CD4-positive, alpha-beta T cell (primary cell): ENCODE data around the gene RGS14. TPM values are rescaled to one million over a fixed set of nuclear protein-coding genes. Genes with fewer than 3 reads are reported as not detected.

Experiments
- ATAC-seq: fragments of 200-7000 bp; cut with Tn5 transposase; one replicate; pipeline ENCODE4 v1.10.0; 2022; ENCODE audit warnings: mild to moderate bottlenecking; ENCODE audit not compliant: poor library complexity
- CTCF ChIA-PET: fragments of 350-600 bp; sonication (Branson Sonifier 250); formaldehyde crosslinking; loops from one replicate; lab custom pipeline; 2021; ENCODE audit warnings: antibody characterized with exemption, inconsistent platforms; lab: Charles Lee
- POLR2A ChIA-PET: fragments of 350-600 bp; sonication (Branson Sonifier 250); formaldehyde crosslinking; loops from one replicate; lab custom pipeline; 2021; ENCODE audit warnings: antibody characterized with exemption, inconsistent platforms; lab: Charles Lee
- DNase-seq, 14 experiments: peaks; one replicate each; pipeline ENCODE4 v3.0.0-alpha.2; 2013 to 2020; ENCODE audit warnings: mixed read lengths in 2 of 14
- H3K27ac ChIP-seq, 2 donors: one replicate each; pipeline versions ENCODE4 v1.5.1 to v1.7.0; 2013; ENCODE audit warnings: low read length in 2 of 2, low read depth in 1 of 2, mild to moderate bottlenecking in 1 of 2
- H3K27me3 ChIP-seq, 2 experiments: 1 replicate in 1 of 2; 2 replicates in 1 of 2; pipeline versions ENCODE4 v1.6.1 to v1.7.0; 2013; ENCODE audit warnings: low read length in 2 of 2, control low read depth in 1 of 2, mild to moderate bottlenecking in 1 of 2, moderate library complexity in 1 of 2; ENCODE audit not compliant: insufficient read depth in 2 of 2, control insufficient read depth in 1 of 2
- H3K36me3 ChIP-seq: one replicate; pipeline ENCODE4 v1.6.1; 2013; ENCODE audit warnings: low read length, control low read depth; ENCODE audit not compliant: insufficient read depth
- H3K4me1 ChIP-seq: one replicate; pipeline ENCODE4 v1.6.1; 2013; ENCODE audit warnings: low read length, control low read depth; ENCODE audit not compliant: insufficient read depth
- H3K4me3 ChIP-seq: one replicate; pipeline ENCODE4 v1.5.1; 2013; ENCODE audit warnings: mild to moderate bottlenecking, low read length, moderate library complexity
- H3K9me3 ChIP-seq, 2 experiments: 1 replicate in 1 of 2; 2 replicates in 1 of 2; pipeline versions ENCODE4 v1.6.1 to v1.7.0; 2013; ENCODE audit warnings: low read length in 2 of 2, mild to moderate bottlenecking in 2 of 2, control low read depth in 1 of 2, moderate library complexity in 1 of 2; ENCODE audit not compliant: control insufficient read depth in 1 of 2, insufficient read depth in 1 of 2
- H3K27ac Mint-ChIP-seq: one replicate; pipeline ENCODE4 v1.8.0; 2020; ENCODE audit warnings: mixed read lengths
- H3K27me3 Mint-ChIP-seq: one replicate; pipeline ENCODE4 v1.8.0; 2021; ENCODE audit warnings: mixed read lengths
- H3K36me3 Mint-ChIP-seq: one replicate; pipeline ENCODE4 v1.8.0; 2021; ENCODE audit warnings: low read depth, mixed read lengths
- H3K4me1 Mint-ChIP-seq: one replicate; pipeline ENCODE4 v1.8.0; 2021; ENCODE audit warnings: low read depth, mixed read lengths
- H3K4me3 Mint-ChIP-seq: one replicate; pipeline ENCODE4 v1.8.0; 2020; ENCODE audit warnings: mild to moderate bottlenecking, mixed read lengths
- H3K9me3 Mint-ChIP-seq: one replicate; pipeline ENCODE4 v1.8.0; 2020; ENCODE audit warnings: mixed read lengths
- CTCF ChIP-seq: fragments of 200-600 bp; IDR thresholded peaks from one replicate; pipeline ENCODE4 v1.8.0; 2022; ENCODE audit warnings: antibody characterized with exemption, mild to moderate bottlenecking
- intact Hi-C, 2 experiments: fragments of 100-400 bp; cut with DNase I in 1 of 2; cut with micrococcal nuclease in 1 of 2; formaldehyde crosslinking; loops; one replicate each; pipeline versions ENCODE4 v1.15.1 to v1.9.0; 2023 to 2025; cut with DNase I, micrococcal nuclease
- polyA plus RNA-seq, 2 donors: library from polyadenylated mRNA; unstranded; fragments of 120-200 nt; gene quantifications; one replicate each; pipeline ENCODE4 v1.2.1, GENCODE V29; 2013
- total RNA-seq, 174 experiments: library from RNA in 2 of 174; stranded (reverse) in 2 of 174; gene quantifications; one replicate each; pipeline ENCODE4 v1.2.3 and lab custom pipeline; 2021 to 2026

Gene RGS14
- total RNA-seq (10 to 100 TPM; 34.7 to 35.3 TPM), total RNA-seq (lab: John Stamatoyannopoulos, UW) (6.8 to 191 (median 76.2) reads per million in 172 experiments)
- 117 TPM for polyA plus RNA-seq (2013, experiment 1 of 2)
- 137 TPM for polyA plus RNA-seq (2013, experiment 2 of 2)

GRCh38 chr5:177357459-177358351, at the start of gene RGS14:
Gene RGS14 (plus strand): TSS chr5:177357924. CDS start chr5:177358025, 101 bp downstream.
- peaks cover 16% of the 10 kb centered on the region for H3K36me3 ChIP-seq
- POLR2A ChIA-PET, result interaction anchor here (1.0 to 6.2 kb wide), 7 partner anchors 9 to 144 kb away, joined by 3 to 51 read pairs (median 3); partner anchors contain the start of gene GRK6

DNA sequence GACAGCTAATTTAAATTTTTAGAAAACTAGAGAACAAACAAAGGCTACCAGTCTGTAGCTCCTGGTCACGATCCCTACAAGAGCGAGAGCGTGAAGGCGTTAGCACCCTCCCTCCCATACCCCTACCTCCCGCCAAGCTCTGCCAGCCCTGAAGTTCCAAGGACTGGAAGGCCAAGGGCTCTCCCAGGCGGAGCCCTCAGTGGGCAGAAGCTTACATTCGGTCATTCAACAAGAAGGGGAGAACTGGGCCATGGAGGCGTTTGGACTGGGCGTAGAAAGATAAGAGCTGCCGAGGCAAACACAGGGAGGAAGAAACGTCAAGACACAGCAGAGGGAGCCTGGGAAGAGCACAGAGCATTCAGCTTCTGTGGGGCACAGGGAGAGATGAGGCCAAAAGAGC, 49.0 kb upstream of the RGS14 start:
- Mint-ChIP-seq H3K27ac (no peak overlapping the region), H3K27me3 (peaks cover 6% of the 10 kb centered on the region), H3K4me1 (peaks cover 71% of the 10 kb centered on the region), H3K36me3 (peaks cover 35% of the 10 kb centered on the region), H3K9me3 (no peaks in the 10 kb centered on the region), H3K4me3 (peak overlapping the region; percentile 63)
- Histone ChIP-seq H3K27me3 (peaks cover 0 to 3% of the 10 kb centered on the region in 2 experiments), H3K9me3 (no peaks in the 10 kb centered on the region), H3K36me3 (peaks cover 21% of the 10 kb centered on the region), H3K27ac (no peak overlapping the region), H3K4me1 (peaks cover 87% of the 10 kb centered on the region), H3K4me3 (no peak overlapping the region)
- ChIA-PET CTCF (interaction anchor here (1.3 to 1.7 kb wide), 7 partner anchors 9 to 188 kb away, joined by 3 to 8 read pairs (median 5); partner anchors contain the start of genes LMAN2 and PDLIM7), POLR2A (interaction anchor here (2.1 kb wide), 1 partner anchor 95 kb away, joined by 12 read pairs; no protein-coding TSS in a partner anchor)
- ATAC-seq (no peak), DNase-seq (no peak)
- no peak for TF ChIP-seq CTCF
- intact Hi-C loops, result loop anchor here in 1 of 2 experiments (10.0 kb wide), 1 partner anchor 846 kb away; the partner anchor contains the start of gene NHP2

More at GRCh38 chr5:177357459-177358351, at the start of gene RGS14:
- Mint-ChIP-seq H3K4me3 (peak within 1 kb of the TSS; percentile 82), H3K9me3 (no peaks in the 10 kb centered on the region), H3K36me3 (peaks cover 32% of the 10 kb centered on the region), H3K27ac (peak within 1 kb of the TSS; percentile 83), H3K4me1 (peaks cover 81% of the 10 kb centered on the region), H3K27me3 (no peaks in the 10 kb centered on the region)
- no peak for TF ChIP-seq CTCF
- intact Hi-C loops, result loop anchor here (5.0 to 10.0 kb wide), 2 partner anchors 45 to 973 kb away; partner anchors contain the start of genes HIGD2A (in 1 of the 2), MXD3 (in 1 of the 2) and NOP16 (in 1 of the 2)
- Histone ChIP-seq H3K4me3 (peak within 1 kb of the TSS; percentile 99), H3K9me3 (no peaks in the 10 kb centered on the region), H3K27me3 (no peaks in the 10 kb centered on the region), H3K4me1 (peaks cover 79% of the 10 kb centered on the region), H3K27ac (peak within 1 kb of the TSS; percentile 78 to 80)
- ATAC-seq (peak; percentile 91), DNase-seq (peak; percentile 55 to 93 (median 70))
- CTCF ChIA-PET, result interaction anchor here (1.1 to 5.0 kb wide), 4 partner anchors 12 to 46 kb away, joined by 3 to 31 read pairs (median 8); no protein-coding TSS in a partner anchor
